IPS DF 19.7 (cell line): Measurements from ENCODE around the gene SPPL3.
"Not testable (repeated sequence)": the region's sequence is repeated elsewhere in the genome, so short reads cannot be mapped to it uniquely, and the experiment has no call there.

Experiments
- DNase-seq: peaks from one replicate; pipeline ENCODE4 v3.0.0-alpha.2; 2013; ENCODE audit warnings: low read depth, low spot score

Gene SPPL3

GRCh38 chr12:120904197-120904773, at the start of gene SPPL3:
TSS of gene SPPL3 (minus strand) at chr12:120904358. CDS start at chr12:120903867, 491 bp downstream.
- no peak for DNase-seq

- no peak for DNase-seq
These were observed 46.6 kb upstream of the SPPL3 start for GRCh38 chr12:120950807-120951206.

GRCh38 chr12:120950260-120950799, 46.2 kb upstream of the SPPL3 start:
- DNase-seq: not testable (repeated sequence)

- DNase-seq: not testable (repeated sequence)
These were observed 41.4 kb upstream of the SPPL3 start for GRCh38 chr12:120945516-120945915.

GRCh38 chr12:120944645-120945217, 40.6 kb upstream of the SPPL3 start:
- no peak for DNase-seq

GRCh38 chr12:120943482-120943881, 39.3 kb upstream of the SPPL3 start:
- no peak for DNase-seq

- no peak for DNase-seq
These were observed 37.8 kb upstream of the SPPL3 start for GRCh38 chr12:120941846-120942405.

- DNase-seq: no peak
These were observed 37.3 kb upstream of the SPPL3 start for GRCh38 chr12:120941412-120941811.

GRCh38 chr12:120940799-120941198, 36.6 kb upstream of the SPPL3 start:
- DNase-seq: no peak

GRCh38 chr12:120940006-120940405, 35.8 kb upstream of the SPPL3 start:
- DNase-seq: no peak

GRCh38 chr12:120939523-120939922, 35.4 kb upstream of the SPPL3 start:
- DNase-seq: no peak

- no peak for DNase-seq
These were observed 34.3 kb upstream of the SPPL3 start for GRCh38 chr12:120938496-120938895.

GRCh38 chr12:120936197-120936596, 32.0 kb upstream of the SPPL3 start:
- DNase-seq: no peak

GRCh38 chr12:120933786-120934185, 29.6 kb upstream of the SPPL3 start:
- no peak for DNase-seq

- DNase-seq: no peak
These were observed 28.9 kb upstream of the SPPL3 start for GRCh38 chr12:120932956-120933526.

GRCh38 chr12:120932058-120932457, 27.9 kb upstream of the SPPL3 start:
- DNase-seq: no peak

GRCh38 chr12:120930032-120930431, 25.9 kb upstream of the SPPL3 start:
- DNase-seq: no peak

GRCh38 chr12:120928864-120929652, 24.9 kb upstream of the SPPL3 start:
- DNase-seq: peak; percentile 63

- DNase-seq: peak; percentile 82
These were observed 21.8 kb upstream of the SPPL3 start for GRCh38 chr12:120925740-120926563.

- no peak for DNase-seq
These were observed 18.1 kb upstream of the SPPL3 start for GRCh38 chr12:120922279-120922678.

- DNase-seq: no peak
These were observed 17.5 kb upstream of the SPPL3 start for GRCh38 chr12:120921637-120922036.
